GM18951 (cell line): ENCODE results near the gene PABPN1L.
"Not testable (repeated sequence)": the region's sequence is repeated elsewhere in the genome, so short reads cannot be mapped to it uniquely, and the experiment has no call there.

Source experiments
- POLR2A ChIP-seq: IDR thresholded peaks from 4 replicates; pipeline ENCODE4 v1.6.1; 2011; ENCODE audit warnings: mild to moderate bottlenecking; ENCODE audit not compliant: insufficient read length, insufficient read depth; ENCODE audit errors: extremely low read depth
- in situ Hi-C: fragments of 300-500 bp; cut with MboI; formaldehyde crosslinking; loops from one replicate; pipeline ENCODE4 v1.12.0; 2022; ENCODE audit warnings: low sequenced_read_pairs, mixed read lengths, inconsistent platforms; ENCODE audit not compliant: unreplicated experiment

PABPN1L gene

GRCh38 chr16:88894681-88895300, 28.3 kb upstream of the PABPN1L start:
- no peak for TF ChIP-seq POLR2A
- in situ Hi-C loops = no loop called here

GRCh38 chr16:88894266-88894665, 27.8 kb upstream of the PABPN1L start:
- in situ Hi-C loops = not testable (repeated sequence)

- TF ChIP-seq POLR2A = no peak
- in situ Hi-C loops = no loop called here
These were observed 26.9 kb upstream of the PABPN1L start for GRCh38 chr16:88893127-88893968.

GRCh38 chr16:88892065-88892464, 25.6 kb upstream of the PABPN1L start:
- no peak for TF ChIP-seq POLR2A
- in situ Hi-C loops = no loop called here

- no peak for TF ChIP-seq POLR2A
- in situ Hi-C loops = no loop called here
These were observed 24.6 kb upstream of the PABPN1L start for GRCh38 chr16:88891083-88891482.

- in situ Hi-C loops = not testable (repeated sequence)
These were observed 23.4 kb upstream of the PABPN1L start for GRCh38 chr16:88889702-88890352.

- no peak for TF ChIP-seq POLR2A
- in situ Hi-C loops = no loop called here
These were observed 22.3 kb upstream of the PABPN1L start for GRCh38 chr16:88888461-88889387.

- in situ Hi-C loops = no loop called here
- no peak for TF ChIP-seq POLR2A
These were observed 21.6 kb upstream of the PABPN1L start for GRCh38 chr16:88888057-88888456.

GRCh38 chr16:88886845-88887521, 20.5 kb upstream of the PABPN1L start:
- in situ Hi-C loops = no loop called here

GRCh38 chr16:88886420-88886844, 20.0 kb upstream of the PABPN1L start:
- no peak for TF ChIP-seq POLR2A
- in situ Hi-C loops = no loop called here

More at GRCh38 chr16:88886845-88887521, 20.5 kb upstream of the PABPN1L start:
- TF ChIP-seq POLR2A = no peak

- in situ Hi-C loops = no loop called here
- TF ChIP-seq POLR2A = no peak
These were observed 19.3 kb upstream of the PABPN1L start for GRCh38 chr16:88885693-88886280.
